GM06990 (cell line): Measurements from ENCODE around the gene DCAF8L2.

ENCODE experiments used
- DNase-seq: peaks from one replicate; pipeline ENCODE4 v3.0.0-alpha.2; 2011; ENCODE audit not compliant: insufficient read length; ENCODE audit errors: extremely low read depth
- H3K27me3 ChIP-seq: replicated peaks from 2 replicates; pipeline ENCODE4 v1.6.0; 2011; ENCODE audit warnings: low read length; ENCODE audit not compliant: control insufficient read depth, insufficient read depth
- H3K36me3 ChIP-seq: 2 replicates; pipeline ENCODE4 v1.5.1; 2011; ENCODE audit warnings: low read length; ENCODE audit not compliant: control insufficient read depth, insufficient read depth
- H3K4me3 ChIP-seq: replicated peaks from 2 replicates; pipeline ENCODE4 v1.5.1; 2011; ENCODE audit warnings: low read depth, mild to moderate bottlenecking, control low read depth, low read length
- TF ChIP-seq, protein P1 (sequence below): IDR thresholded peaks from 2 replicates; pipeline ENCODE4 v1.5.1; 2011; ENCODE audit warnings: low read length, control low read depth, mild to moderate bottlenecking, inconsistent platforms; ENCODE audit not compliant: insufficient read depth, poor library complexity, severe bottlenecking

The DCAF8L2 gene

DNA sequence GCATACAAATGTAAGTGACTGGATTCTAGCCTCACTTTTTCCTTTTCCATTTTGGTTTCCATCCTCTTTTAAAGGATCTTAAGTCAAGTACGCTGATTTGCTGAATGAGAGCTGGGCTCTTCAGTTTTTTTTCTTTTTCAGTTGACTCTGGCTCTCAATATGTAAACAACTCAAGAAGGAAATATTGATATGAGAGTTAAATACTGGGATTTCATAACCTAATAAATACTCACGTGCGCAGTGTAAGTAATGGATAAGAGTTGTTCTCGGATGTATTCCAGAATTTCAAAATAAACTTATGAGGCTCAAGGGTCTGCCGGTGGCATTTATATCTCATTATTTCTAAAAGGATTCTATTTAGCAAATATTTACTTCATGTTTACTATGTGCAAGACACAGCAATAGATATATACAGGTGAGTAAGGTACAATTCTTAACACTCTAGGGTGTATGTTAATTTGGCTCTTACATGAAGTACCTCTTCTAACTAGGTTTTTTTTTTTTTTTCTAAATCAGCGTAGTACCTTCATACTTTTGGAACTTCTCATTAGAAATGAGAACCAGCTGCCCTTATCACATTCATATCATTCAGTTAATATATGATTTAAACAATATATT lies 206.6 kb downstream of the DCAF8L2 start:
- no peaks in the 10 kb centered on the region for H3K27me3 ChIP-seq
- TF ChIP-seq, protein P1, sequence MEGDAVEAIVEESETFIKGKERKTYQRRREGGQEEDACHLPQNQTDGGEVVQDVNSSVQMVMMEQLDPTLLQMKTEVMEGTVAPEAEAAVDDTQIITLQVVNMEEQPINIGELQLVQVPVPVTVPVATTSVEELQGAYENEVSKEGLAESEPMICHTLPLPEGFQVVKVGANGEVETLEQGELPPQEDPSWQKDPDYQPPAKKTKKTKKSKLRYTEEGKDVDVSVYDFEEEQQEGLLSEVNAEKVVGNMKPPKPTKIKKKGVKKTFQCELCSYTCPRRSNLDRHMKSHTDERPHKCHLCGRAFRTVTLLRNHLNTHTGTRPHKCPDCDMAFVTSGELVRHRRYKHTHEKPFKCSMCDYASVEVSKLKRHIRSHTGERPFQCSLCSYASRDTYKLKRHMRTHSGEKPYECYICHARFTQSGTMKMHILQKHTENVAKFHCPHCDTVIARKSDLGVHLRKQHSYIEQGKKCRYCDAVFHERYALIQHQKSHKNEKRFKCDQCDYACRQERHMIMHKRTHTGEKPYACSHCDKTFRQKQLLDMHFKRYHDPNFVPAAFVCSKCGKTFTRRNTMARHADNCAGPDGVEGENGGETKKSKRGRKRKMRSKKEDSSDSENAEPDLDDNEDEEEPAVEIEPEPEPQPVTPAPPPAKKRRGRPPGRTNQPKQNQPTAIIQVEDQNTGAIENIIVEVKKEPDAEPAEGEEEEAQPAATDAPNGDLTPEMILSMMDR = no peak
- H3K4me3 ChIP-seq = no peak overlapping the region
- no peaks in the 10 kb centered on the region for H3K36me3 ChIP-seq
- no peak for DNase-seq

DNA sequence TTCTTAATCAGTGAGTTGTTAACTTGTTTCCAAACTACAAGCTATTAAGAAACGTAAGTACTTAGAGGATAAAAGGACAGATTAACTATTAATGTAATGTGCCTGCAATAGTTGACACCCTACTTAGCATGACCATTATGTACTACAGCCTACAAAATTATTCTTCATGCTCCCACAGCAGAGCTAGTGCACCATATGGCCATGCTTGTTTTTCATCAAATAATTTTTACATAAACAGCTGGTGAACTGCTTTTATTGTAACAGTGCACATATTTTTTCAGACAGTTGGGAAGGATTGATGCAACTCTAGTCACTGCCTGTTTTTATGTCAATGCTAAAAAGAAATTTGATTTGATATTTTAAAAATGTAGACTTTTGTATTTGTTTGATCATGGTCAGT lies 207.4 kb downstream of the DCAF8L2 start:
- TF ChIP-seq, protein P1 = no peak
- H3K4me3 ChIP-seq = no peak overlapping the region
- no peaks in the 10 kb centered on the region for H3K36me3 ChIP-seq
- DNase-seq = no peak
- no peaks in the 10 kb centered on the region for H3K27me3 ChIP-seq
